ENCODE data around the gene CAB39.
"Not testable (repeated sequence)": the region's sequence is repeated elsewhere in the genome, so short reads cannot be mapped to it uniquely, and the experiment has no call there.

The CAB39 gene

GRCh38 chr2:230697676-230698075, 15.0 kb upstream of the CAB39 start:
- DNase-seq (ENCODE audit: low read depth in 2 of 2): no peak
- H3K4me3 ChIP-seq (replicated peaks in 1 of 2; ENCODE audit: low read depth in 2 of 2, low read length in 2 of 2): no peak overlapping the region
- TF ChIP-seq CTCF (IDR thresholded peaks at IDR 0.05; ENCODE audit: low read depth, low read length): no peak

- DNase-seq (ENCODE audit: low read depth in 2 of 2); H3K4me3 ChIP-seq (replicated peaks in 1 of 2; ENCODE audit: low read depth in 2 of 2, low read length in 2 of 2): not testable (repeated sequence)
Observed at GRCh38 chr2:230698753-230699152, 13.9 kb upstream of the CAB39 start.

GRCh38 chr2:230700447-230700846, 12.2 kb upstream of the CAB39 start:
- peak; percentile 50 to 63 for DNase-seq (ENCODE audit: low read depth in 2 of 2)

GRCh38 chr2:230701308-230701707, 11.3 kb upstream of the CAB39 start:
- no peak for DNase-seq (ENCODE audit: low read depth in 2 of 2)
- no peak overlapping the region for H3K4me3 ChIP-seq (replicated peaks in 1 of 2; ENCODE audit: low read depth in 2 of 2, low read length in 2 of 2)
- TF ChIP-seq CTCF (IDR thresholded peaks at IDR 0.05; ENCODE audit: low read depth, low read length): no peak

More at GRCh38 chr2:230700447-230700846, 12.2 kb upstream of the CAB39 start:
- no peak for TF ChIP-seq CTCF (IDR thresholded peaks at IDR 0.05; ENCODE audit: low read depth, low read length)
- no peak overlapping the region for H3K4me3 ChIP-seq (replicated peaks in 1 of 2; ENCODE audit: low read depth in 2 of 2, low read length in 2 of 2)

- H3K4me3 ChIP-seq (replicated peaks in 1 of 2; ENCODE audit: low read depth in 2 of 2, low read length in 2 of 2); DNase-seq (ENCODE audit: low read depth in 2 of 2): not testable (repeated sequence)
Observed at GRCh38 chr2:230702457-230702856, 10.2 kb upstream of the CAB39 start.

- no peak overlapping the region for H3K4me3 ChIP-seq (replicated peaks in 1 of 2; ENCODE audit: low read depth in 2 of 2, low read length in 2 of 2)
- TF ChIP-seq CTCF (IDR thresholded peaks at IDR 0.05; ENCODE audit: low read depth, low read length): no peak
- no peak for DNase-seq (ENCODE audit: low read depth in 2 of 2)
Observed at GRCh38 chr2:230703514-230703913, 9.1 kb upstream of the CAB39 start.

- no peak for TF ChIP-seq CTCF (IDR thresholded peaks at IDR 0.05; ENCODE audit: low read depth, low read length)
- no peak for DNase-seq (ENCODE audit: low read depth in 2 of 2)
- no peak overlapping the region for H3K4me3 ChIP-seq (replicated peaks in 1 of 2; ENCODE audit: low read depth in 2 of 2, low read length in 2 of 2)
Observed at GRCh38 chr2:230706053-230706521, 6.6 kb upstream of the CAB39 start.

- no peak for DNase-seq (ENCODE audit: low read depth in 2 of 2)
- TF ChIP-seq CTCF (IDR thresholded peaks at IDR 0.05; ENCODE audit: low read depth, low read length): no peak
- H3K4me3 ChIP-seq (replicated peaks in 1 of 2; ENCODE audit: low read depth in 2 of 2, low read length in 2 of 2): no peak overlapping the region
Observed at GRCh38 chr2:230706966-230707365, 5.7 kb upstream of the CAB39 start.
